ENCODE data around the gene EYA4. TPM values are rescaled to one million over a fixed set of nuclear protein-coding genes. Genes with fewer than 3 reads are reported as not detected.

EYA4 gene
- total RNA-seq, 1 donor from 2014 or later, result 15.4 TPM

GRCh38 chr6:133286765-133287164, 45.6 kb downstream of the EYA4 start:
- Histone ChIP-seq H3K9me3 (replicated peaks) (no peaks in the 10 kb centered on the region), H3K36me3 (no peaks in the 10 kb centered on the region), H3K4me3 (no peak overlapping the region), H3K27ac (replicated peaks) (no peak overlapping the region), H3K4me1 (peaks cover 14% of the 10 kb centered on the region), H3K27me3 (ENCODE audit: low read depth) (no peaks in the 10 kb centered on the region)
- peak; percentile 44 for TF ChIP-seq CTCF (IDR thresholded peaks at IDR 0.05; ENCODE audit: borderline replicate concordance)
- intact Hi-C loops (cut with micrococcal nuclease), result no loop called here
- no peak for DNase-seq

GRCh38 chr6:133288662-133289061, 47.5 kb downstream of the EYA4 start:
- no peak overlapping the region for H3K4me3 ChIP-seq
- intact Hi-C loops (cut with micrococcal nuclease), result no loop called here
- H3K9me3 ChIP-seq (replicated peaks), result no peaks in the 10 kb centered on the region
- peaks cover 28% of the 10 kb centered on the region for H3K4me1 ChIP-seq
- no peaks in the 10 kb centered on the region for H3K36me3 ChIP-seq
- H3K27me3 ChIP-seq (ENCODE audit: low read depth), result no peaks in the 10 kb centered on the region
- DNase-seq, result no peak
- TF ChIP-seq CTCF (IDR thresholded peaks at IDR 0.05; ENCODE audit: borderline replicate concordance), result no peak
- no peak overlapping the region for H3K27ac ChIP-seq (replicated peaks)

DNA sequence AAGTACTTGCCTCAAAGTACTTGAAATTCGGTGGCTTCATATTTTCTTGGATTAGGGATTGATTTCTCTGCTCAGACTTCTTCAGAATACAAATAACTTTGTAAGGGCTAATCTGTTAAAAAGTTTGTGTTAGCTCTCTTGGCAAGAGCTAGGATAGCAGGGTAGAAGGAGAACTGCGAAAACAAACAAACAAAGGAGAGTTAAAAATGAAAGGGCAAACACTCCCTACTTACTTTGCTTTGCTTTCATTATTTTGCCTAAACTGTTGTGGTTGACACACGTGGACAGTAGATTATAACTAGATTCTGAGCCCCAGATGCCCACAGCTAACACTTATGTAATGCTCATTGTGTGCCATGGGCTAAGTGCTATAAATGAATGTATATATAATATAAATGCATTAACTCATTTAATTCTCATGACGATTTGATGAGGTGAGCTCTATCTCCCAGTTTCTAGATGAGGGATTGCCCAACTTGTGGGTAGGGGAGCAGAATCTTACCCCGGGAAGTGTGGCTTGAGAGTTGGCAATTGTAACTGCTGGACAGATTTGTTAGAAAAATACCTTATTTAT, 48.7 kb downstream of the EYA4 start:
- H3K9me3 ChIP-seq (replicated peaks), result no peaks in the 10 kb centered on the region
- H3K36me3 ChIP-seq, result no peaks in the 10 kb centered on the region
- intact Hi-C loops (cut with micrococcal nuclease), result no loop called here
- H3K4me1 ChIP-seq, result peaks cover 28% of the 10 kb centered on the region
- no peak overlapping the region for H3K27ac ChIP-seq (replicated peaks)
- no peak for TF ChIP-seq CTCF (IDR thresholded peaks at IDR 0.05; ENCODE audit: borderline replicate concordance)
- no peaks in the 10 kb centered on the region for H3K27me3 ChIP-seq (ENCODE audit: low read depth)
- no peak for DNase-seq
- no peak overlapping the region for H3K4me3 ChIP-seq

DNA sequence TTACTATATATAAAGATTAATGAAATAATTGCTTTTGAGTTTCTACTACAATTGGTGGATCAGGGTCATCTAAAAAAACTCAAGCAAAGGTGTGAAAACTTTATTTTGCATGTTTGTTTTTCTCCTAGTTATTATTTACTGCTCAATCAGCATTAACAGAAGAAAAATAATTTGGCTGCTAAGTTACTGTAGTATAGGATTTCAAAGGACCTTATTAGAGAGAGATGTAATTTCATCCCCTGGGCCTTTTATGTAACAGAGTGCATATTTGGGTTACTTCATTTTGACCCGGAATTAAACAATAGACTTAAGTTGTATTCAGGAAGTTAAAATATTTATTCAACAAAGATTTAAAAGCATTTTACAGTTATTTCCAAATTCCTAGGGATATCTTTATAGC, 49.8 kb downstream of the EYA4 start:
- Histone ChIP-seq H3K27ac (replicated peaks) (no peak overlapping the region), H3K36me3 (no peaks in the 10 kb centered on the region), H3K4me3 (no peak overlapping the region), H3K9me3 (replicated peaks) (no peaks in the 10 kb centered on the region), H3K27me3 (ENCODE audit: low read depth) (no peaks in the 10 kb centered on the region), H3K4me1 (peaks cover 28% of the 10 kb centered on the region)
- DNase-seq, result no peak
- intact Hi-C loops (cut with micrococcal nuclease), result no loop called here
- TF ChIP-seq CTCF (IDR thresholded peaks at IDR 0.05; ENCODE audit: borderline replicate concordance), result no peak

- Histone ChIP-seq H3K36me3 (no peaks in the 10 kb centered on the region), H3K4me3 (no peak overlapping the region), H3K4me1 (peaks cover 28% of the 10 kb centered on the region), H3K27me3 (ENCODE audit: low read depth) (no peaks in the 10 kb centered on the region), H3K9me3 (replicated peaks) (no peaks in the 10 kb centered on the region), H3K27ac (replicated peaks) (no peak overlapping the region)
- no peak for TF ChIP-seq CTCF (IDR thresholded peaks at IDR 0.05; ENCODE audit: borderline replicate concordance)
- intact Hi-C loops (cut with micrococcal nuclease), result no loop called here
- DNase-seq, result no peak
These were observed 50.5 kb downstream of the EYA4 start for GRCh38 chr6:133291671-133292070.

Measured in left ventricle myocardium inferior (tissue), 1 donor.